Type B pancreatic cell (in vitro differentiated cells): ENCODE measurements around the gene DHX15. TPM values are rescaled to one million over a fixed set of nuclear protein-coding genes. Genes with fewer than 3 reads are reported as not detected.

ENCODE experiments used
- DNase-seq: peaks from one replicate; pipeline ENCODE4 v3.0.0; 2021; ENCODE audit warnings: mixed read lengths; ENCODE audit not compliant: unreplicated experiment; ENCODE audit errors: extremely low spot score
- H3K27ac Mint-ChIP-seq: 2 replicates; pipeline ENCODE4 v1.8.0; 2021; ENCODE audit warnings: mild to moderate bottlenecking, mixed read lengths
- H3K27me3 Mint-ChIP-seq: 2 replicates; pipeline ENCODE4 v1.8.0; 2021; ENCODE audit warnings: mixed read lengths
- H3K36me3 Mint-ChIP-seq: 2 replicates; pipeline ENCODE4 v1.8.0; 2021; ENCODE audit warnings: mixed read lengths
- H3K4me1 Mint-ChIP-seq: one replicate; pipeline ENCODE4 v1.8.0; 2021; ENCODE audit warnings: mixed read lengths; ENCODE audit not compliant: unreplicated experiment
- H3K4me3 Mint-ChIP-seq: 2 replicates; pipeline ENCODE4 v1.8.0; 2021; ENCODE audit warnings: mild to moderate bottlenecking, mixed read lengths
- H3K9me3 Mint-ChIP-seq: 2 replicates; pipeline ENCODE4 v1.8.0; 2021; ENCODE audit warnings: mixed read lengths
- CTCF ChIP-seq: fragments of 200-600 bp; sonication (generic); conservative IDR thresholded peaks from 2 replicates; pipeline ENCODE4 v1.5.0; 2021; ENCODE audit warnings: antibody characterized with exemption, mild to moderate bottlenecking
- total RNA-seq: library from RNA; stranded (reverse); gene quantifications from 2 replicates; pipeline ENCODE4 v1.2.1, GENCODE V29; 2021; ENCODE audit warnings: low replicate concordance

Gene DHX15
- total RNA-seq, 1 donor from 2014 or later, result 165 TPM

GRCh38 chr4:24599275-24599674, 14.9 kb upstream of the DHX15 start:
- DNase-seq, result no peak
- Mint-ChIP-seq H3K4me1 (peaks cover 5% of the 10 kb centered on the region), H3K36me3 (no peaks in the 10 kb centered on the region), H3K27ac (no peak overlapping the region), H3K4me3 (no peak overlapping the region), H3K9me3 (no peaks in the 10 kb centered on the region), H3K27me3 (no peaks in the 10 kb centered on the region)
- no peak for TF ChIP-seq CTCF

DNA sequence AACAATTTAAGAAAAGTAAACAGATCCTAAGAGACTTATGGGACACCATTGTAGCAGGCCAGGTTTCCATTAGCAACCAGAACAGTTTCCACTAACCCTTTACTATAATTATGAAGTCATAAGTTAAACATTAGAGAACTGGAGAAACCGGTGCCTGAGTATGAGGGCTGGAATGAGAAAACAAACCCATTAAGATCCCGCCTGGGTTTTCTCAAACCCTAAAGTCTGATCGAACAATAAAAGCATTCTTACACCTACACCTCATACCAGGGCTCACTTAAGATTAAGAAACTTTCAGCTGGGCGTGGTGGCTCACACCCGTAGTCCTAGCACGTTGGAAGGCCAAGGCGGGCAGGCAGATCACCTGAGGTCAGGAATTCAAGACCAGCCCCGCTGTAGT, 13.7 kb upstream of the DHX15 start:
- Mint-ChIP-seq H3K27ac (peak overlapping the region; percentile 90), H3K27me3 (no peaks in the 10 kb centered on the region), H3K4me1 (peaks cover 5% of the 10 kb centered on the region), H3K36me3 (no peaks in the 10 kb centered on the region), H3K9me3 (no peaks in the 10 kb centered on the region), H3K4me3 (peak overlapping the region; percentile 55)
- no peak for DNase-seq
- TF ChIP-seq CTCF, result no peak

DNA sequence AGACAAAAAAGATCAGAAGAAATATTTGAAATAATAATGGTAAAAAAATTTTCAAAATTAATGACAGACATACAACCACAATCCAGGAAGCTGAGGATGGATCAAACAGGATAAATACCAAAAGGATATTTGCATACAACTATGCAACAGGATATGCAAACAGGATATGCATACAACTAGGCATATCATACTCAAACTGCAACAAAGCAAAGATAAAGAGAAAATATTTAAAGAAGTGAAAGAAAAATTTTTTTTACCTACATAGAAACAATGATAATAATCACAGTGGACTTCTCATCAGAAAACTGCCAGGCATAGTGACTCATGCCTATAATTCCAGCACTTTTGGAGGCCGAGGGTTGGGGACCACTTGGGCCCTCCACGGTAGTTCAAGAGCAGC, 11.3 kb upstream of the DHX15 start:
- H3K4me1 Mint-ChIP-seq, result peaks cover 5% of the 10 kb centered on the region
- TF ChIP-seq CTCF, result no peak
- no peaks in the 10 kb centered on the region for H3K9me3 Mint-ChIP-seq
- H3K4me3 Mint-ChIP-seq, result no peak overlapping the region
- DNase-seq, result no peak
- H3K27ac Mint-ChIP-seq, result no peak overlapping the region
- H3K36me3 Mint-ChIP-seq, result no peaks in the 10 kb centered on the region
- H3K27me3 Mint-ChIP-seq, result no peaks in the 10 kb centered on the region

- H3K4me1 Mint-ChIP-seq, result peaks cover 5% of the 10 kb centered on the region
- H3K4me3 Mint-ChIP-seq, result no peak overlapping the region
- no peak for DNase-seq
- H3K27ac Mint-ChIP-seq, result peak overlapping the region; percentile 30
- TF ChIP-seq CTCF, result no peak
- H3K36me3 Mint-ChIP-seq, result no peaks in the 10 kb centered on the region
- no peaks in the 10 kb centered on the region for H3K9me3 Mint-ChIP-seq
- no peaks in the 10 kb centered on the region for H3K27me3 Mint-ChIP-seq
Observed at GRCh38 chr4:24594887-24595286, 10.5 kb upstream of the DHX15 start.

- Mint-ChIP-seq H3K27ac (no peak overlapping the region), H3K36me3 (no peaks in the 10 kb centered on the region), H3K9me3 (no peaks in the 10 kb centered on the region), H3K4me1 (peaks cover 3% of the 10 kb centered on the region), H3K4me3 (no peak overlapping the region), H3K27me3 (no peaks in the 10 kb centered on the region)
- TF ChIP-seq CTCF, result no peak
- DNase-seq, result no peak
Observed at GRCh38 chr4:24589448-24589847, 5.1 kb upstream of the DHX15 start.

DNA sequence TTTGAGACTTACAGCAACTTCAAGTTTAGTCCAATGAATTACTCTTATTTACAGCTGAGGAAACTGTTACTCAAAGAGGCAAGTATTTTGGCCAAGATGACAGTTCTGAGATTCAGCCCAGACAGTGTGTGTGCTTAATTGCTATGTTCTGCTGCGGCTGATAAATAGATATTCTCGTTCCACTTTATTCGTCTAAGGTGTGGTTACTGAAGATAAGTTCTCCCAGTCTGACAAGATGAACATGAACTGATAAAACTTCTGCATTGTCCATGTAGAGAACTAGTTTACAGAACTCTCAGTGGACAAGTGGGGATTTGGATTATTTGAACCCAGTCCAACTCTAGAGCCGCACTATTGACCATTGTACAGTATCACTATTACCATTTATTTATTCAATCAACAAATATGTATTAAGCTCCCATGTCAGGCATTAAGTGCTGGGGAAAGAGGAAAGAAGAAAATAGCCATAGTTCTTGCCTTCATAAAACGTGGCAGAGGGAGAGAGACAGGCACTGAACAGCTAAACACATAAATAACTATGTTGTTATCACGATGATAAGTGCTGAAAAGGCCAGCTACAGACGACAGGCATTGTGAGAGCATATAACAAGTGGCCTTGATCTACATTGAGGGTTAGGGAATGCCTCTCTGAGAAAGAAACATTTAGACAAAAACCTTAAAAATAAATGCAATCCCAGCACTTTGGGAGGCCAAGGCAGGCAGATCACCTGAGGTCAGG, 4.0 kb upstream of the DHX15 start:
- H3K4me3 Mint-ChIP-seq, result no peak overlapping the region
- no peak for DNase-seq
- TF ChIP-seq CTCF, result no peak
- H3K36me3 Mint-ChIP-seq, result no peaks in the 10 kb centered on the region
- no peaks in the 10 kb centered on the region for H3K9me3 Mint-ChIP-seq
- no peaks in the 10 kb centered on the region for H3K27me3 Mint-ChIP-seq
- no peak overlapping the region for H3K27ac Mint-ChIP-seq
- H3K4me1 Mint-ChIP-seq, result peaks cover 4% of the 10 kb centered on the region
